Neural cell (in vitro differentiated cells): ENCODE data around the gene DHFR.

Experiments used
- CTCF ChIP-seq: fragments of 450-650 bp; IDR thresholded peaks from 2 replicates; pipeline ENCODE4 v1.5.1; 2014; ENCODE audit warnings: antibody characterized with exemption, mild to moderate bottlenecking, moderate library complexity; ENCODE audit not compliant: poor library complexity, severe bottlenecking
- EZH2 ChIP-seq: fragments of 200-600, 300-800 bp; shearing (Covaris generic), sonication (generic); IDR thresholded peaks from 2 replicates; pipeline ENCODE4 v1.6.1; 2014; ENCODE audit warnings: antibody characterized with exemption, low read length, borderline replicate concordance, mild to moderate bottlenecking; ENCODE audit not compliant: insufficient read depth, poor library complexity, severe bottlenecking
- POLR2AphosphoS5 ChIP-seq: IDR thresholded peaks from 2 replicates; pipeline ENCODE4 v1.6.1; 2012
- RAD21 ChIP-seq: fragments of 450-650 bp; conservative IDR thresholded peaks from 2 replicates; pipeline ENCODE4 v1.6.1; 2014; ENCODE audit warnings: antibody characterized with exemption, mild to moderate bottlenecking, moderate library complexity
- SMC3 ChIP-seq: fragments of 450-650 bp; conservative IDR thresholded peaks from 2 replicates; pipeline ENCODE4 v1.6.1; 2014; ENCODE audit warnings: antibody characterized with exemption, mild to moderate bottlenecking, moderate library complexity; ENCODE audit not compliant: poor library complexity
- TAF1 ChIP-seq: IDR thresholded peaks from 2 replicates; pipeline ENCODE4 v1.6.1; 2012; ENCODE audit warnings: low read depth

GRCh38 chr5:80704221-80704620, 49.4 kb upstream of the DHFR start:
- TF ChIP-seq CTCF (no peak), RAD21 (no peak), EZH2 (no peak), POLR2AphosphoS5 (no peak), SMC3 (no peak), TAF1 (no peak)
